CD4-positive, alpha-beta T cell treated with Interferon alpha-2 for 1 hour (primary cell): ENCODE data around the gene EXOC3L4.

Source experiments
- DNase-seq, 2 donors: peaks; one replicate each; pipeline ENCODE4 v3.0.0-alpha.2; 2020 to 2022

Gene EXOC3L4

DNA sequence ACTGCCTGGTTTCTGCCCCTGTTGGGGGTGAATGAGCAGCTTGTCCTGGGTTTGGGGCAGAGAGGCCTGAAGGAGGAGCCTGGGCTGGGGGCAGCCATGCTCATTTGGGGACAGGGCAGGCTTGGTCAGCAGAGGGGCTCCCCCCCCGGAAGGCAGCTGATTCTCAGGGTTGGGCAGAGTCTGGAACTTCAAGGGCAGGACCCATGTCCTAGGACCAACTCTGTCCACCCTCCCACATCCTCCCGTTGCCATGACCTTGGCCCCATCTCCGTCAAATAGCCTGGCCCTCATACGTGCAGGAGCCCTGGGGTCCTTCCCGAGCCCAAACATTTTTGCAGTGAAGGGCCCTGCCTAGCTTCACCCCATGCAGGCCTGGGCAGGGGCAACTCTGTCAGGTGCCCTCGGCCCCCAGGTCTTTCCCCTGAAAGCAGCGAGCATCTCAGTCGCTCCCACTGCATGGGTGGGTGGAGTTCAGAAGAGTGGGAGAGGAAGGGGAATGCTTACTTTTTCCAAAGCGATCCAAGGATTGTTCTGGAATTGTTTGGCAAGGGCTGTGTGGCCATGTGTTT, 61.4 kb downstream of the EXOC3L4 start:
- DNase-seq, result no peak

DNA sequence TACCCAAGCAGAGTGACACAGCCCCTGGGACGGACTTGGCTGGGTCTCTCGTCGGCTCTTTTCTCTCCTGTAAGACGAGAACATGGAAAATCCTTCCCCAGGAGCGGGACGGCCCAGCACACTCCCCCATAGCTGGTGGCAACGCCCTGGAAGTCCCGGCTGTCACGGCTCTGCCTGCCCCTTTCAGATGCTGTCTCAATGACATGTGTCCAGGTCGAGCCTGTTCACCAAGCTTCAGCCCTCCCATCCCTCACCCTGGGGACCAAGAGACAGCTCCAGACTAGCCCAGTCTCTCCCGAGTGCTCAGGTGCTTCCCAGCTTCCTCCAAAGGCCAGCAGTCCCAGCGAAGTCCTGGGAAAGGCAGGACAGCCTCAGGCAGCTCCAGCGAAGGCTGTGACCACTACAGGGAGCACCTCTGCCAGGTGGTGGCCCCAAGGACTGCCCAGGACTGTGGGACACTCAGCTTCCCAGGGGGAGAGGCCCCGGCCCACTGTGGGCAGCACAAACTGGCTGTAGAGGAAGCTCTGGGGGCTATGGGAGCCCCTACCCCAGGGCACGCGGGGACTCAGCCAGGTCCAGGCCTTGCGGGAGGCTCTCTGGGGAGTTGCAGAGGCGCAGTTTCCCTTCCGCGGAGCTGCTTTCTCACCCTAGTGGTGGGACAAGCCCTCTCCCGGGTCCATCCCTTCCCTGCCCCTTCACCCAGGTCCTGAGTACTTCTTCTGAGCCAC, 62.3 kb downstream of the EXOC3L4 start:
- no peak for DNase-seq

DNA sequence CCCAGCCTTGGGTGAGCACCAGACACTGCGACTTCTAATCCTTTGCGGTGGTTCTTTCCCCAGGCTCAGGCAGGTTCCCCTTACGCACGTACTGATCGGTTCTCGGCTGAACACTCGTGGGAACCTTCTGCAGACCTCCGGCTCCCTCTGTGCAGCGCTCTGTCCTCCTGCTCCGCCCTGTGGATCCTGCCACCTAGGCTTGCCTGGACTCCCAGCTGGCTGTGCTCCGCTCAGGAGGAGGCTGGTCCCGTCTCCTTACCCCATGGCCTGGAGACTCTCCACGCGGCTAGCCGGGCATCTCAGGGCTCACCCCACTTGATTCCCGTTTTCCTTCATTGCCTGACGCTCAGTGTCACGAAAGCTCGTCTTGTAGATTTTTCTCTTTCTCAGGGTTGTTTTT, 63.4 kb downstream of the EXOC3L4 start:
- DNase-seq, result no peak

DNA sequence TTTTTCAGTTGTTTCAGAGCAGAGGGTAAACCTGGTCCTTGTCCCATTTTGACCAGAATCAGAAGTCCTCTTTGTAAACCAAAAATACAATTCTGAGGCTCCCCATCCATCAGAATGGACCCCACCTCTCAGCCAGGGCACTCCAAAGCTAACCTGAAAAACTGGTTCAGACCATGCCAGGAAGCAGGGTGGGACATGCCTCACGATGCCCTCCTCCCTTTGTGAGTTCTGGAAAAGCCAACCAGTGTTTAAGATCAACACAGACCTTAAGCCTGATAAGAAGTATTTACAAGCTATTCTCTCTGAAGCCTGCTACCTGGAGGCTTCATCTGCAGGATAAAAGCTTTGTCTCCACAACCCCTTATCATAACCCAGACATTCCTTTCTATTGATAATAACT, 64.2 kb downstream of the EXOC3L4 start:
- no peak for DNase-seq
